NOMO-1 (cell line): ENCODE measurements around the gene BLOC1S6.

Experiments used
- DNase-seq, 2 experiments: peaks; one replicate each; lab custom pipeline; 2025; ENCODE audit not compliant: unreplicated experiment in 2 of 2; lab: John Stamatoyannopoulos, UW

The BLOC1S6 gene

GRCh38 chr15:45587863-45588170 is 638 bp downstream of the BLOC1S6 start:
- no peak for DNase-seq

- DNase-seq = no peak
Measured at GRCh38 chr15:45588219-45588875, 1.2 kb downstream of the BLOC1S6 start.

- DNase-seq = no peak
Measured at GRCh38 chr15:45589256-45589655, 2.1 kb downstream of the BLOC1S6 start.

- no peak for DNase-seq
Measured at GRCh38 chr15:45594319-45594718, 7.1 kb downstream of the BLOC1S6 start.

- DNase-seq = no peak
Measured at GRCh38 chr15:45594835-45595530, 7.8 kb downstream of the BLOC1S6 start.

- peak; percentile 39 to 84 for DNase-seq
Measured at GRCh38 chr15:45603881-45604280, 16.7 kb downstream of the BLOC1S6 start.

GRCh38 chr15:45604326-45604725 is 17.1 kb downstream of the BLOC1S6 start:
- peak; percentile 28 to 73 for DNase-seq

GRCh38 chr15:45606413-45606812 is 19.2 kb downstream of the BLOC1S6 start:
- peak; percentile 15 to 33 for DNase-seq

GRCh38 chr15:45606841-45607240 is 19.7 kb downstream of the BLOC1S6 start:
- DNase-seq = peak; percentile 71 to 87

GRCh38 chr15:45611305-45611704 is 24.1 kb downstream of the BLOC1S6 start:
- peak in 1 of 2 experiments; percentile 32 for DNase-seq

GRCh38 chr15:45612790-45613415 is 25.7 kb downstream of the BLOC1S6 start:
- no peak for DNase-seq

- DNase-seq = no peak
Measured at GRCh38 chr15:45616901-45617323, 29.7 kb downstream of the BLOC1S6 start.

GRCh38 chr15:45618813-45619212 is 31.6 kb downstream of the BLOC1S6 start:
- peak; percentile 23 to 32 for DNase-seq

- DNase-seq = no peak
Measured at GRCh38 chr15:45628136-45628535, 41.0 kb downstream of the BLOC1S6 start.

- no peak for DNase-seq
Measured at GRCh38 chr15:45630917-45631691, 43.9 kb downstream of the BLOC1S6 start.

GRCh38 chr15:45631776-45632175 is 44.6 kb downstream of the BLOC1S6 start:
- DNase-seq = peak in 1 of 2 experiments; percentile 11

GRCh38 chr15:45634432-45635190 is 47.4 kb downstream of the BLOC1S6 start, which contains the start of gene SQOR:
SQOR (plus strand) TSS chr15:45635029; CDS start chr15:45658924, 23,895 bp downstream.
- peak; percentile 71 to 92 for DNase-seq

- DNase-seq = peak; percentile 75 to 77
Measured at GRCh38 chr15:45635191-45635638, 48.0 kb downstream of the BLOC1S6 start.

- DNase-seq = no peak
Measured at GRCh38 chr15:45635763-45636292, 48.6 kb downstream of the BLOC1S6 start.

GRCh38 chr15:45637141-45637540 is 50.0 kb downstream of the BLOC1S6 start:
- DNase-seq = no peak
